ENCODE measurements around the gene CBLN3.

The CBLN3 gene

GRCh38 chr14:24422694-24423601 is 6.5 kb downstream of the CBLN3 start:
- no peak for DNase-seq

- no peak for DNase-seq
These were observed 7.2 kb downstream of the CBLN3 start for GRCh38 chr14:24422261-24422660.

GRCh38 chr14:24418492-24418873 is 11.0 kb downstream of the CBLN3 start:
- DNase-seq, result no peak

GRCh38 chr14:24417832-24418491 is 11.5 kb downstream of the CBLN3 start:
- DNase-seq, result no peak

- DNase-seq, result no peak
These were observed 12.4 kb downstream of the CBLN3 start for GRCh38 chr14:24416932-24417619.

GRCh38 chr14:24416254-24416931 is 13.1 kb downstream of the CBLN3 start:
- no peak for DNase-seq

- DNase-seq, result no peak
These were observed 13.8 kb downstream of the CBLN3 start for GRCh38 chr14:24415421-24416253.

GRCh38 chr14:24414732-24415420 is 14.6 kb downstream of the CBLN3 start:
- no peak for DNase-seq

- no peak for DNase-seq
These were observed 15.4 kb downstream of the CBLN3 start for GRCh38 chr14:24414077-24414476.

- DNase-seq, result no peak
These were observed 17.8 kb downstream of the CBLN3 start for GRCh38 chr14:24411443-24412389.

- no peak for DNase-seq
These were observed 19.5 kb downstream of the CBLN3 start for GRCh38 chr14:24409956-24410355.

- DNase-seq, result no peak
These were observed 20.3 kb downstream of the CBLN3 start for GRCh38 chr14:24409192-24409591.

GRCh38 chr14:24408764-24409163 is 20.7 kb downstream of the CBLN3 start:
- DNase-seq, result no peak

- DNase-seq, result no peak
These were observed 21.7 kb downstream of the CBLN3 start for GRCh38 chr14:24407608-24408325.

GRCh38 chr14:24406416-24406815 is 23.1 kb downstream of the CBLN3 start:
- DNase-seq, result no peak

- DNase-seq, result no peak
These were observed 24.7 kb downstream of the CBLN3 start for GRCh38 chr14:24404814-24405213.

GRCh38 chr14:24403294-24403998 is 26.0 kb downstream of the CBLN3 start:
- no peak for DNase-seq

- no peak for DNase-seq
These were observed 27.4 kb downstream of the CBLN3 start for GRCh38 chr14:24401810-24402702.

Measured in NCI-H146 (cell line).